KOPT-K1 (cell line): ENCODE data around the gene ZNF331.

ENCODE experiments used
- H3K27ac ChIP-seq: fragments of 200-600 bp; sonication (generic); 2 replicates; pipeline ENCODE4 v1.5.1; 2016; ENCODE audit warnings: antibody characterized with exemption, mild to moderate bottlenecking, low read depth, low read length; ENCODE audit not compliant: poor library complexity, severe bottlenecking
- H3K36me3 ChIP-seq: fragments of 200-600 bp; sonication (generic); 2 replicates; pipeline ENCODE4 v1.5.1; 2017; ENCODE audit warnings: antibody characterized with exemption, mild to moderate bottlenecking, low read length, moderate library complexity; ENCODE audit not compliant: insufficient read depth
- H3K9me3 ChIP-seq: fragments of 200-600 bp; sonication (generic); 2 replicates; pipeline ENCODE4 v1.5.1; 2017; ENCODE audit warnings: antibody characterized with exemption, low read length, mild to moderate bottlenecking; ENCODE audit not compliant: insufficient read depth, poor library complexity, severe bottlenecking

Gene ZNF331

DNA sequence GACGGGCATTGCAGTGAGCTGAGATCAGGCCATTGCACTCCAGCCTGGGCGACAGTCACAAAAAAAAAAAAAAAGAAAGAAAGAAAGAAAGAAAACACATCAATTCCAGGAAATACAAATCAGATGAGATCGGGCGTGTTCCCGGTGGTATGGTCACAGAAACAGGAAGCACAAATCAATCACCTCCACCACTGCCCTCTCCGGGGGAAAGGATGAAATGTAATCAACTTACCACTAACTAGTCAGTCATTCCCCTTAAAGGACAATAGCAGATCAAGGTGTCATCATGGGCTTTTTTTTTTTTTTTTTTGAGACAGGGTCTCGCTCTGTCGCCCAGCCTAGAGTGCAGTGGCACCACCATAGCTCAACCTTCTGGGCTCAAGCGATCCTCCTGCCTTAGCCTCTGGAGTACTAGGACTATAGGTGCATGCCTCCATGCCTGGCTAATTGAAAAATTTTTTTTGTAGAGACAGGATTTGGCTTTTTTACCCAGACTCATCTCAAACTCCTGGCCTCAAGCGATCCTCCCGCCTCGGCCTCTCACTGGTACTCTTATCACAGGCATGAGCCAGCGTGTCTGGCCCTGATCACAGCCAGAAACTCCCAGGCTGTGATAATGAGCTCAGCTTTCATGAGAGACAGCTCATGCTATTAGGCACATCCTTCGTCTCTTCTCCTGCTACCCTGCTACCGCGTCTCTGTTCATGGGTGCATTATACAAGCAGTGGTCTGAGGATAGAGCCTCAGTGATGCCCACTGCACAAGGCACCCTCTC, 87.0 kb downstream of the ZNF331 start:
- Histone ChIP-seq H3K9me3 (no peaks in the 10 kb centered on the region), H3K36me3 (no peaks in the 10 kb centered on the region), H3K27ac (no peak overlapping the region)

GRCh38 chr19:53626486-53626885, 88.5 kb downstream of the ZNF331 start:
- Histone ChIP-seq H3K27ac (no peak overlapping the region), H3K9me3 (no peaks in the 10 kb centered on the region), H3K36me3 (no peaks in the 10 kb centered on the region)

DNA sequence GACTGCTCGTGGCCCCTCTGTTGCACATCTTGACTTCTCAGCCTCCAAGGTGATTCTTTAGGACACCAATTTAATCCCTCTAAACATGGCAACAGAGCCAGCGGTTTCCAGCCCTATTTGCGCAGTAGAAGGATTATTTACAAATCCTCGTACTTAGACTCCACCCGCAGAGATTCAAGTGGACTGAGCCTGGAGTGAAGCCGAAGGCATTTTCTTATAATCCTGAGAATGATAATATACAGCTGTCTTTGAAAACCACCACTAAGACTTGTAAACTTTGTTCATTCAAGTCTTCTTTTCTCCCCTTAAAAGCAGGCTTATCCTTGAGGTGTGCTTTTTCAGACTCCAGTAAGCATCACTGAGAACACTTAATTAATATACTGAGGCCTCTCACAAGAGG, 89.0 kb downstream of the ZNF331 start:
- no peak overlapping the region for H3K27ac ChIP-seq
- H3K36me3 ChIP-seq, result no peaks in the 10 kb centered on the region
- no peaks in the 10 kb centered on the region for H3K9me3 ChIP-seq
